Measurements from ENCODE around the gene ZIK1. TPM values are rescaled to one million over a fixed set of nuclear protein-coding genes. Genes with fewer than 3 reads are reported as not detected.
A peak's percentile ranks its signal among the peaks of the same experiment; 100 is the strongest.

ZIK1 gene
- 1.7 and 2.3 TPM in 2 replicates for total RNA-seq (2014; rRNA removed; shearing (Covaris generic))
- 0.52 and 1.2 TPM in 2 replicates for polyA plus RNA-seq (2015; cell fraction: cytosol; rRNA removed)
- 1.7 and 2.4 TPM in 2 replicates for polyA plus RNA-seq (2015; cell fraction: nucleus; rRNA removed)

- in situ Hi-C loops (cut with HindIII; ENCODE audit: low pct_unique_long_range_greater_than_20kb, low sequenced_read_pairs), result no loop called here
- peak; percentile 67 for DNase-seq (ENCODE audit: low read depth, low spot score)
Measured at GRCh38 chr19:57583521-57584416, at the start of gene ZIK1. Gene ZIK1 (plus strand): TSS chr19:57584145. CDS start chr19:57584357, 212 bp downstream.

GRCh38 chr19:57537953-57538547 is 45.9 kb upstream of the ZIK1 start:
- DNase-seq (ENCODE audit: low read depth, low spot score), result no peak
- in situ Hi-C loops (cut with HindIII; ENCODE audit: low pct_unique_long_range_greater_than_20kb, low sequenced_read_pairs), result no loop called here

- in situ Hi-C loops (cut with HindIII; ENCODE audit: low pct_unique_long_range_greater_than_20kb, low sequenced_read_pairs), result no loop called here
- DNase-seq (ENCODE audit: low read depth, low spot score), result no peak
Measured at GRCh38 chr19:57546513-57546912, 37.4 kb upstream of the ZIK1 start.

GRCh38 chr19:57552432-57552831 is 31.5 kb upstream of the ZIK1 start:
- DNase-seq (ENCODE audit: low read depth, low spot score), result no peak
- in situ Hi-C loops (cut with HindIII; ENCODE audit: low pct_unique_long_range_greater_than_20kb, low sequenced_read_pairs), result no loop called here

- DNase-seq (ENCODE audit: low read depth, low spot score), result no peak
- in situ Hi-C loops (cut with HindIII; ENCODE audit: low pct_unique_long_range_greater_than_20kb, low sequenced_read_pairs), result no loop called here
Measured at GRCh38 chr19:57557659-57558058, 26.3 kb upstream of the ZIK1 start.

GRCh38 chr19:57558525-57558924 is 25.4 kb upstream of the ZIK1 start:
- in situ Hi-C loops (cut with HindIII; ENCODE audit: low pct_unique_long_range_greater_than_20kb, low sequenced_read_pairs), result no loop called here
- no peak for DNase-seq (ENCODE audit: low read depth, low spot score)

- in situ Hi-C loops (cut with HindIII; ENCODE audit: low pct_unique_long_range_greater_than_20kb, low sequenced_read_pairs), result no loop called here
- no peak for DNase-seq (ENCODE audit: low read depth, low spot score)
Measured at GRCh38 chr19:57559008-57559403, 24.9 kb upstream of the ZIK1 start.

- in situ Hi-C loops (cut with HindIII; ENCODE audit: low pct_unique_long_range_greater_than_20kb, low sequenced_read_pairs), result no loop called here
Measured at GRCh38 chr19:57559404-57560025, 24.4 kb upstream of the ZIK1 start, which contains the start of gene ZNF550. Gene ZNF550 (minus strand): TSS chr19:57559863. CDS start chr19:57559682, 181 bp downstream.

GRCh38 chr19:57560049-57560491 is 23.9 kb upstream of the ZIK1 start:
- DNase-seq (ENCODE audit: low read depth, low spot score), result no peak
- in situ Hi-C loops (cut with HindIII; ENCODE audit: low pct_unique_long_range_greater_than_20kb, low sequenced_read_pairs), result no loop called here

More at GRCh38 chr19:57559404-57560025, 24.4 kb upstream of the ZIK1 start, which contains the start of gene ZNF550:
- DNase-seq (ENCODE audit: low read depth, low spot score), result peak; percentile 77

DNA sequence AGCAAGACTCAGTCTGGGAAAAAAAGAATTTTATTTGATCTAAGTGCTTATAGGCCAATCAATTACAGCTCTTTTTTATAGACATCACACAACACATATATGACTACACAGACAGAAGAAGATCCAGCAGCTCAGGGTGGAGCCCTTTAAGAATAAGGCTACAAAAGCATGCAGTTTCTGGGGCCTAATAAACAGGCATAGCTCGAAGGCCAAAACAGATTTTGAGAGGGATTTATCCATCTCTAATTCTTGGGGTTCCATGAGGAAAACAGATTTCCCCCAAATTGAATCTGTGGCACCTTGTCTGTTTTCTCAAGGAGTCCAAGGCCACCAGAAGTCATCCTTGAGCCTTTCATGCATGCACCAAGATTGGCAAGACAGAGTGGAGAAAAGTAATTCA is 20.4 kb upstream of the ZIK1 start:
- no peak for DNase-seq (ENCODE audit: low read depth, low spot score)
- in situ Hi-C loops (cut with HindIII; ENCODE audit: low pct_unique_long_range_greater_than_20kb, low sequenced_read_pairs), result no loop called here

GRCh38 chr19:57566396-57567265 is 17.3 kb upstream of the ZIK1 start:
- peak; percentile 10 for DNase-seq (ENCODE audit: low read depth, low spot score)
- in situ Hi-C loops (cut with HindIII; ENCODE audit: low pct_unique_long_range_greater_than_20kb, low sequenced_read_pairs), result no loop called here

DNA sequence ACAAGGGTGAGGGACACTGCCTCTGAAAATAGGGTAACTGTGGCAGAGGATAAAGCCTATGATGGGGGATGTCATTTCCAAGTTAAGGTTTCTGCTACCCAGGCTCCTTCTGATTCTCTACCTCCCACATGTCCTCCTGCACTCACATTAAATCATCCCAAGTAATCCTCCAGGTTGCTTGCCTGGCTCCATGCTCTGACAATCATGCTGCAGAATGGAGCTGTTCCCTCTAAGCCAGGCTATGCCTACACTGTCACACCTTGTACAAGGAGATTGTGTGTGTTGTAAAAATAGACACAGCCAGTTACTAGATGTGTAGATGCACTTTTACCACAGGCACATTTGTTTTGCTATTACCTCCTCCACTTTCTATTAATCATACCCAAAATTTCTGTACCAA is 13.2 kb upstream of the ZIK1 start:
- no peak for DNase-seq (ENCODE audit: low read depth, low spot score)
- in situ Hi-C loops (cut with HindIII; ENCODE audit: low pct_unique_long_range_greater_than_20kb, low sequenced_read_pairs), result no loop called here

DNA sequence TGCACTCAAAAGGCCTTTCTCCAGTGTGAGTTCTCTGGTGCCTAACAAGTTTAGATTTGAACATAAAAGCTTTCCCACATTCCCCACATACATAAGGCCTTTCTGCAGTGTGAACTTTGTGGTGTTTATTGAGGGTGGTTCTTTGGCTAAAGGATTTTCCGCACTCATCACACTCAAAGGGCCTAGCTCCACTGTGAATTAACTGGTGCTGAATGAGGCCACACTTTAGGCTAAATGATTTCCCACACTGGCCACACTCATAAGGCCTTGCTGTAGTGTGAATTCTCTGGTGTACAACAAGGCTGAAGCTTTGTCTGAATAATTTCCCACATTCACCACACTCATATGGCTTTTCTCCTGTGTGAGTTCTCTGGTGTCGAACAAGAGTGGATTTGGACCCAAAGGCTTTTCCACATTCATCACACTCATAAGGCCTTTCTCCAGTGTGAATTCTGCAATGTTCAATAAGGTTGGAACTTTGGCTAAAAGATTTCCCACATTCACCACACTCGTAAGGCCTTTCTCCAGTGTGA is 11.5 kb upstream of the ZIK1 start:
- DNase-seq (ENCODE audit: low read depth, low spot score), result no peak
- in situ Hi-C loops (cut with HindIII; ENCODE audit: low pct_unique_long_range_greater_than_20kb, low sequenced_read_pairs), result no loop called here

GRCh38 chr19:57576661-57577060 is 7.3 kb upstream of the ZIK1 start:
- DNase-seq (ENCODE audit: low read depth, low spot score), result no peak
- in situ Hi-C loops (cut with HindIII; ENCODE audit: low pct_unique_long_range_greater_than_20kb, low sequenced_read_pairs), result no loop called here

- in situ Hi-C loops (cut with HindIII; ENCODE audit: low pct_unique_long_range_greater_than_20kb, low sequenced_read_pairs), result no loop called here
- peak; percentile 98 for DNase-seq (ENCODE audit: low read depth, low spot score)
Measured at GRCh38 chr19:57578487-57579205, 5.3 kb upstream of the ZIK1 start, which contains the start of gene ZNF416. Gene ZNF416 (minus strand): TSS chr19:57578911. CDS start chr19:57578704, 207 bp downstream.

- in situ Hi-C loops (cut with HindIII; ENCODE audit: low pct_unique_long_range_greater_than_20kb, low sequenced_read_pairs), result no loop called here
Measured at GRCh38 chr19:57583104-57583520, 833 bp upstream of the ZIK1 start.

More at GRCh38 chr19:57583104-57583520, 833 bp upstream of the ZIK1 start:
- no peak for DNase-seq (ENCODE audit: low read depth, low spot score)
